Upper lobe of left lung (tissue), 4 donors: Measurements from ENCODE around the gene RNF222.

Experiments
- CTCF ChIP-seq, 6 experiments: fragments of 450-650 bp in 4 of 6; fragments of 200-600 bp in 2 of 6; sonication (generic) in 2 of 6; IDR thresholded peaks; one replicate each; pipeline ENCODE4 v1.5.1; 2016 to 2019; ENCODE audit warnings: antibody characterized with exemption in 6 of 6
- POLR2A ChIP-seq, 4 donors: fragments of 450-650 bp; IDR thresholded peaks; one replicate each; pipeline ENCODE4 v1.5.1; 2016 to 2017; ENCODE audit warnings: antibody characterized with exemption in 4 of 4, mild to moderate bottlenecking in 2 of 4

GRCh38 chr17:8377422-8377821 is 20.2 kb downstream of the RNF222 start:
- TF ChIP-seq POLR2A (IDR thresholded peaks at IDR 0.05), result no peak
- no peak for TF ChIP-seq CTCF (IDR thresholded peaks at IDR 0.05)
